ENCODE measurements around the gene PLA2G3. TPM values are rescaled to one million over a fixed set of nuclear protein-coding genes. Genes with fewer than 3 reads are reported as not detected.

PLA2G3 gene
- total RNA-seq, 1 experiment from 2014 or later, result not detected

GRCh38 chr22:31106001-31106571, 34.2 kb downstream of the PLA2G3 start:
- Mint-ChIP-seq H3K9me3 (ENCODE audit: unreplicated experiment) (no peaks in the 10 kb centered on the region), H3K4me1 (ENCODE audit: low read depth, unreplicated experiment) (peaks cover 7% of the 10 kb centered on the region), H3K36me3 (ENCODE audit: insufficient read depth, unreplicated experiment) (peaks cover 6% of the 10 kb centered on the region), H3K27ac (ENCODE audit: unreplicated experiment) (no peak overlapping the region), H3K4me3 (ENCODE audit: unreplicated experiment) (no peak overlapping the region), H3K27me3 (ENCODE audit: insufficient read depth, unreplicated experiment) (no peaks in the 10 kb centered on the region)
- ChIA-PET POLR2A (no interaction called here), CTCF (interaction anchor here (1.4 to 2.5 kb wide), 2 partner anchors 27 to 43 kb away, joined by 6 to 10 read pairs; no protein-coding TSS in a partner anchor)
- intact Hi-C loops (cut with micrococcal nuclease; ENCODE audit: unreplicated experiment), result no loop called here
- BruUV-seq (replicated peaks), result no TSS peak
- H3K4me3 ChIP-seq (ENCODE audit: low read depth, low read length), result no peak overlapping the region
- no peaks in the 10 kb centered on the region for H3K9me3 ChIP-seq
- no peaks in the 10 kb centered on the region for H3K36me3 ChIP-seq (ENCODE audit: control insufficient read depth, insufficient read depth, low read length)
- DNase-seq, result no peak
- no peaks in the 10 kb centered on the region for H3K4me1 ChIP-seq
- no peak for TF ChIP-seq CTCF (IDR thresholded peaks at IDR 0.05; ENCODE audit: insufficient read depth in 1 of 2, low read depth in 1 of 2, low read length in 1 of 2, severe bottlenecking in 1 of 2, unreplicated experiment in 1 of 2)
- no peaks in the 10 kb centered on the region for H3K27me3 ChIP-seq (replicated peaks; ENCODE audit: control insufficient read depth, insufficient read depth, low read length)

GRCh38 chr22:31105282-31105929, 34.9 kb downstream of the PLA2G3 start:
- no TSS peak for BruUV-seq (replicated peaks)
- Histone ChIP-seq H3K27me3 (replicated peaks; ENCODE audit: control insufficient read depth, insufficient read depth, low read length) (no peaks in the 10 kb centered on the region), H3K4me3 (ENCODE audit: low read depth, low read length) (no peak overlapping the region), H3K9me3 (no peaks in the 10 kb centered on the region), H3K36me3 (ENCODE audit: control insufficient read depth, insufficient read depth, low read length) (no peaks in the 10 kb centered on the region), H3K4me1 (no peaks in the 10 kb centered on the region)
- intact Hi-C loops (cut with micrococcal nuclease; ENCODE audit: unreplicated experiment), result no loop called here
- H3K4me3 Mint-ChIP-seq (ENCODE audit: unreplicated experiment), result no peak overlapping the region
- H3K9me3 Mint-ChIP-seq (ENCODE audit: unreplicated experiment), result no peaks in the 10 kb centered on the region
- POLR2A ChIA-PET, result no interaction called here
- DNase-seq, result no peak
- no peaks in the 10 kb centered on the region for H3K27me3 Mint-ChIP-seq (ENCODE audit: insufficient read depth, unreplicated experiment)
- H3K36me3 Mint-ChIP-seq (ENCODE audit: insufficient read depth, unreplicated experiment), result peaks cover 6% of the 10 kb centered on the region
- TF ChIP-seq CTCF (IDR thresholded peaks at IDR 0.05; ENCODE audit: insufficient read depth in 1 of 2, low read depth in 1 of 2, low read length in 1 of 2, severe bottlenecking in 1 of 2, unreplicated experiment in 1 of 2), result no peak
- H3K4me1 Mint-ChIP-seq (ENCODE audit: low read depth, unreplicated experiment), result peaks cover 7% of the 10 kb centered on the region
- no peak overlapping the region for H3K27ac Mint-ChIP-seq (ENCODE audit: unreplicated experiment)
- CTCF ChIA-PET, result no interaction called here

- Histone ChIP-seq H3K27me3 (replicated peaks; ENCODE audit: control insufficient read depth, insufficient read depth, low read length) (no peaks in the 10 kb centered on the region), H3K9me3 (no peaks in the 10 kb centered on the region), H3K4me3 (ENCODE audit: low read depth, low read length) (no peak overlapping the region), H3K4me1 (no peaks in the 10 kb centered on the region), H3K36me3 (ENCODE audit: control insufficient read depth, insufficient read depth, low read length) (no peaks in the 10 kb centered on the region)
- no peaks in the 10 kb centered on the region for H3K27me3 Mint-ChIP-seq (ENCODE audit: insufficient read depth, unreplicated experiment)
- no peak overlapping the region for H3K27ac Mint-ChIP-seq (ENCODE audit: unreplicated experiment)
- CTCF ChIA-PET, result no interaction called here
- DNase-seq, result no peak
- no peaks in the 10 kb centered on the region for H3K9me3 Mint-ChIP-seq (ENCODE audit: unreplicated experiment)
- no peak overlapping the region for H3K4me3 Mint-ChIP-seq (ENCODE audit: unreplicated experiment)
- TF ChIP-seq CTCF (IDR thresholded peaks at IDR 0.05; ENCODE audit: insufficient read depth in 1 of 2, low read depth in 1 of 2, low read length in 1 of 2, severe bottlenecking in 1 of 2, unreplicated experiment in 1 of 2), result no peak
- no TSS peak for BruUV-seq (replicated peaks)
- POLR2A ChIA-PET, result no interaction called here
- H3K36me3 Mint-ChIP-seq (ENCODE audit: insufficient read depth, unreplicated experiment), result peaks cover 6% of the 10 kb centered on the region
- H3K4me1 Mint-ChIP-seq (ENCODE audit: low read depth, unreplicated experiment), result peaks cover 7% of the 10 kb centered on the region
- intact Hi-C loops (cut with micrococcal nuclease; ENCODE audit: unreplicated experiment), result no loop called here
Observed at GRCh38 chr22:31104869-31105268, 35.4 kb downstream of the PLA2G3 start.

Data from Caco-2 (cell line).